GM18907 (cell line): ENCODE data around the gene OTOA.
"Not testable (repeated sequence)": the region's sequence is repeated elsewhere in the genome, so short reads cannot be mapped to it uniquely, and the experiment has no call there.

Source experiments
- ATAC-seq: cut with Tn5 transposase; IDR thresholded peaks from one replicate; pipeline ENCODE4 v1.9.1; 2021; ENCODE audit warnings: mild to moderate bottlenecking, moderate library complexity; ENCODE audit not compliant: unreplicated experiment

OTOA gene

DNA sequence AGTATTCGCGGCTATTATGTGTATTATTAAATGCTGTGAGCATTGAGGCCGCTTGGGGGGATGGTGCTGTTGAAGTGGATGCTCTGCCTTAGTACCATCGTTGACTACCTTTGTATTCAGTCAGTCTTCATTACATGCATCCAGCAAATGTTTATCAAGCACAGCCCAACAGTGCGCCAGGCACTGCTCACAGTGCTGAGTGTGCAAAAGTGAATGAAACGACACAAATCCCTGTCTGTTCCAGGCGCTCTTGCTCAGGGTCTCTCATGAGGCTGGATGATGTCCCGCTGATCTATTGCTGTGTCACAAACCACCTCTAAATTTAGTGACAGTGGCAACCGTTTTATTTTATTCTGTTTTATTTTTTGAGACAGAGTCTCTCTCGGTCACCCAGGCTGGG is 53.8 kb downstream of the OTOA start:
- ATAC-seq: no peak

DNA sequence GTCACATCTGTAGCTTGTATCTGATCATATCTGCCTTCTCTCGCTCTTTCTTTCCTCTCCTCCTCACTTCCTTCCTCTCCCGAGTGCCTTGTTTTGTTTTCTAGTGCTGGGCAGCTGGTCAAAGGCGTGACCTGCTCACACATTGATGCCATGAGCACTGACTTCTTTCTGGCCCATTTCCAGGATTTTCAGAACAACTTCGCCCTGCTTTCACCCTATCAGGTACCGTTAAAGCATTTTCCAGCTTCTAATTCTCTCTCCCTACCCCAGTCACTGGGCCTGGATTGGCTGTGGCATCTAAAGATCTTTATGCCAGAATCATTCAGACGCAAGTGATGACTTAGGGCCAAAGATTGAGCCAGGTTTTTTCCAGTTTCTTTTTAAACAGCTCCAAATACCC is 55.5 kb downstream of the OTOA start:
- no peak for ATAC-seq

DNA sequence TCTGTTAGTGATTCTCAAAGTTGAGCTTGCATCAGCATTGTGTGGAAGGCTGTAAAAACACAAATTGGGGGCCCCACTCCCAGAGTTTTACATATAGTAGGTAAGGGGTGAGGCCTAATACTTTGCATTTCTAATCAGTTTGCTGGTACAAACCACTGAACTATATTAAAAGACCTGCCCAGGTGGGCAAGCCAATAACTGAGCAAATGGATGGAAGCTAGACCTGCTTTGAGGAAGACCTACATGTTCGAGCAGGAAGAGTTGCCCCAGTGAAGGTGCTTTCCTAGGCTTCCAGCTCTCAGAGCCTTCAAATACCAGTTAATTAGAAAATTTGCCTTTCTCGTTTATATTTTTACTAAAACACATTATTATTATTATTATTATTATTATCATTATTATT is 56.8 kb downstream of the OTOA start:
- ATAC-seq: no peak

DNA sequence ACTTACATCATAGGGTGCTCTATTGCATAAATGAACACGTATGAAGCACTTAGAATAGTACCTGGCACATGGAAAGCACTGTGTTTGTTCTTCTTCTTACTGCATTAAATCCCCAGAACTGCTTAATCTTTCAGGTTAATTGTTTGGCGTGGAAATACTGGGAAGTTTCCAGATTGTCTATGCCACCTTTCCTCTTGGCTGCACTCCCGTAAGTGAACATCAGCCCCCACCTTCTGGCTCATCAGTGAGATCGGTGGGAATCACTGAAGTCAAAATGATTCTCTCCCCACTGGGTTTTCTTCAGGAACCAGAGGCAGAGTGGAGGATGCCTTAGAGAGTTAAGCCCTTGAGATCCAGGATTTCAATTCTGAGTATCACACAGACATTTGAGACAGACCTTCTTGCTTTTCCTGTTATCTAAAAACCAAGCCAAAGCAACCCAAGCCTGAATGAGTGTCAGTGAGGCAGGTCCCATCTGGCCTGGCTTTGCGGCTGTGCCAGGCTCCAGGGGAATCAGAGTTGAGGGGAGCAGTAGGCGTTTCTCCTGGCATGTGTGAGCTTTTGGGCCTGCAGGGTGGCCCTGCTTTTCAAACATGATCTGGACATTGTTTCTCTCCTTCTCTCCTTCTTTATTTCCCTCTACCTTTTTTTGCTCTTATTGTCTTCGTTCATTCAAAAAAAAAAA is 59.1 kb downstream of the OTOA start:
- ATAC-seq: no peak

DNA sequence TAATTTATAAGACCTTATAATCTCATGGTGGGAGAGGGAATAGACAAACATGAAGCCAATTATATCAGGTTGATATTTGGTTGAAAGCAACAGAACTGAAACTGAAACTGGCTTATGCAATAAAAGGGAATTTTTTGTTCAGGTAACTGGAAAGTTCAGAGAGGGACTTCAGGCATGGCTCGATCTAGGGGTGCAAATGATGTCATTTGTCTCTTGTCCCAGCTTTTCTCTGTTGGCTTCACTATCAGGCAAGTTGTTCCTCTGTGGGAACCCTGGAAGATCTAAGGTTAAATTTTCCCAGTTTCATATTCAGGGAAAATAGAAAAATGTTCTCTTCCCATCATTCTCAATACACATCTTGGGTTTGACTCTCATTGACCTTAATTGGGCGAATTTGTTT is 59.8 kb downstream of the OTOA start:
- ATAC-seq: no peak

DNA sequence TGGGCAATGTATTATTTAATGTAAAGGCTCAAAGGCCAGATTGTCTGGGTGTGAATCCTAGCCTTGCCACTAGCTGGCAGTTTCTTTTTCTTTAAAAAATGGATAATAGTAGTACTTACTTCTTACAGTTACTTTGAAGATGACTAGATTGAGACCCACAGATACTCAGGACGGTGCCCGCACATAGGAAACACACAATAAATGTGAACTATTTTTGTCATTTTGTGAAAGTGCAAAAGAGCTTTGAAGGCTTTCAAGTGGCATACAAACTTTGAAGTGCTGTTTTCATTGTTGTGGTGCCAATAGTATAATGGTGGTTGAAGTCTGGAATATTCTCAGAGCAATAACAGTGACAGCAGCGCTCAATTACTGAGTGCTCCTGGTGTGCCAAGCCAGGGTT is 63.6 kb downstream of the OTOA start:
- ATAC-seq: no peak

DNA sequence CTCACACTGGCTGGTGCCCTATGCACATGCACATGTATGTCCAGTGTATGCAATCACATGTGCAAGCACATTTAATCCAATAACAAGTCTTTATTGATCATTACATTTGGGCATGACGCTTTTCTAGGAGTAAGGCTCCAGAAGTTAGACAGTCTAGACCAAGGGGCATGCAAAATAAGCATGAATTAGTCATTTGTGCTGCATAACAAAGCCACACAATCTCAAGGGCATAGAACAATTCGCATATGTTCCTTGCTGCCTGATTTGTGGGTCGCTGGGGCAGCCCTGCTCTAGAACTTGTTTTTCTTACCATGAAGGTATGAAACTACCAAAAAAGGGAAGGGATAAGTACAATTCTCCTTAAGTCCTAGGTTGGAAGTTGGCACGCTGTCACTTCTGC is 67.5 kb downstream of the OTOA start:
- ATAC-seq: not testable (repeated sequence)

DNA sequence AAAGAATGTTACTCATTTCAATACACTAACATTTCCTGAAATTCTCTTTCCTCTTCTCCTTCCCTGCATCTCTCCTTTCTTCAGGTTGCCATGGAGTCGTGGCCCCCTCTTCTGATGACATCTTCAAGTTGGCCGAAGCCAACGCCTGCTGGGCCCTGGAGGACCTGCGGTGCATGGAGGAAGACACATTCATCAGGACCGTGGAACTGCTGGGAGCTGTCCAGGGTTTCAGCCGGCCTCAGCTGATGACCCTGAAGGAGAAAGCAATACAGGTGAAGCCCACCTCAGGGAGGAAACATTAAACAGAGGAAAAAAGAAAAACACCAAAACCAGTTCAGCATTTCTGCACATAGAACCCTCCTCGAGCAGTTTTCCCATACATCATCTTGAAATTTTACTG is 76.9 kb downstream of the OTOA start:
- not testable (repeated sequence) for ATAC-seq

DNA sequence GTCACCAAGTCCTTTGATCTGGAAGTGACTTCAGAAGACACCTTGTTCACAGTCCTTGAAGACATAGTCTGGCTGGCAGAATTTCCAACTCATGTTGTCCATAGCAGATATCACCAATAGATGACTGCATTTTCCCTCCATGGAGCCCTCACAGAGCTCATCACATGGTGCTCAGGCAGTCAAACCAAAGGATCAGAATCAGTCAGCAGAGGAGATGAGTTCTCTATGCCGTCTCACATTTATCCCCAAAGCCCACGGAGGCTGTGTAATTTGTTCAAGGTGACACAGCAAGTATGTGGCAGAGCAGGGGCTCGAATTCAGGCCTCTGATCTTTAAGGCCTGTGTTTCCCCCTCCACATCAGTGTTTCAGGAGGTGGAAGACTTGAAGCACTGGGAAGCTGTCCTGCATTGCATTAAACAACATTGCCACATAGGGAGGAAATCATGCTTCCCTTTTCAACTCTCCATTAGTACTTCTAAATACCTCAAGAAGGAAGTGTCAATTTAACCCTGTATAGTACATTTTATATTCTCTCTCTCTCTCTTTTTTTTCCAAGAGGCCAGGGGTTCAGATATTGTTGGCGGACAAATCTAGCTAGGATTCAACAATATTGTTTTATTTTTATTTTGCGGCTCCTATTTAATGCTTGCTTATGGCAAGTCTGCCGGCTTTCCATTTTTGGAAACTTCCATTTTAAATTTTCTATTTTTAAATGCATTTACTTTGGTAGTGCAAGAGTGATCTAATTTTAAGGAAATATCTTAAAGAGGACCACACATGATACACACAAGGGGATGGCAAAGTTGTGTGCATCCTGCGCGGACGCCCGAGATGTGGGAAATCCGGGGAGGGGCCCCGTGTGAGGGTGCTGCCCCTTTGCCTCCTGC is 92.7 kb downstream of the OTOA start:
- not testable (repeated sequence) for ATAC-seq

DNA sequence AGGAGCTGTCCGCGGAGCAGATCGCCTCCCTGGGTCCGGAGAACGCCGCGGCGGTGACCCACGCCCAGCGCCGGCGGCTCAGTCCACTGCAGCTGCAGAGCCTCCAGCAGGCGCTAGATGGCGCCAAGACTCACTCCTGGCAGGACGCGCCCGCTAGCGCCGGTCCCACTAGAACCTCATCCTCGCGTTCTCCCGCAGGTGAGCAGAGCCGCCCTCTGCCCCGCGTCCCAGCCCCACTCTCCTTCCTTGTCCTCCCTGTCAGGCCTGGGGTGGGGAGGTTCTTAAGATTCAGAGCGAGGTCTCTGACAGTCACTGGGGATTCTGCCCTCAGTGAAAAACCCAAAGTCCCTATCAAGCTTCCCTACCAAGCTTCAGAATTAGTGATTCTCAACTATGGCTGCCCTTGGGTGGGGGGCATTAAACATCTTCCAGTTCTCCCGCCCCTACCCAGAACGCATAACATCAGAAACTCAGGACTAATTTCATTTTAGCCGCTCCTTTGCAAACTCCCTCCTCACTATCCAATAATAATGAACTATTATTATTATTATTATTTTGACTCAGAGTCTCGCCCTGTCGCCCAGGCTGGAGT is 93.4 kb downstream of the OTOA start:
- peak; percentile 82 for ATAC-seq

DNA sequence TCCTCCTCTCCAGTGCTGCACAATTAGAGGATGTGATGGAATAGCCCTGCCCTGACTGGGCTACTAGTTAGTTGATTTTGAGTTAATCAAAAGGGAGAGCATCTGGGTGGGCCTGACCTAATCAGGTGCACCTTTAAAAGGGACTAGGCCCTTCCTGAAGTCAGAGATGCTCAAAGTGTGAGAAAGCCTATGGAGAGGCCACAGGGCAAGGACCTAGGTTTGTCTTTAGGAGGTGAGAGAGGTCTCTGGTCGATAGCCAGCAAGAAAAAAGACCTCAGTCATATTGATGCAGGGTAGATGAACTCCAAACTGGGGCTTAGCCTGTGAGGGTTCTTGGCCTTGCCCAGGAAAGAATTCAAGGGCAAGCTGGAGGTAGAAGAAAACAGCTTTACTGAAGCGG is 104.5 kb downstream of the OTOA start:
- not testable (repeated sequence) for ATAC-seq

DNA sequence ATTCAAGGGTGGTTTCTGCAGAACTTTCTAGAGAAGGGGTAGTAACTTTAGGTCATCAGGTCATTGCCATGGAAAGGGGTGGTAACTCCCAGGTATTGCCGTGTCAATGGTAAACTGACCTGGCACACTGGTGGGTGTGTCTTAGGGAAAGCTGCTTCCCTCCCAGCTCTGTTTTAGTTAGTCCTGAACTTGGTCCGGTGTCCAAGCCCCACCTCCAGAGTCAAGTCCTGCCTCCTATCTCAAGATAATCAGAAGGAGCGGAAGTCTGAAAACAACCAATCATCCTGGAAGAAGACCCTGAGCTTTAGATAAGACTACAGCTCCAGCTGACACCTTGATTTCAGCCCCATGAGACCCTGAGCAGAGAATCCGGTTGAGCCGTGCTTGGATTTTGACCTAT is 105.0 kb downstream of the OTOA start:
- not testable (repeated sequence) for ATAC-seq

DNA sequence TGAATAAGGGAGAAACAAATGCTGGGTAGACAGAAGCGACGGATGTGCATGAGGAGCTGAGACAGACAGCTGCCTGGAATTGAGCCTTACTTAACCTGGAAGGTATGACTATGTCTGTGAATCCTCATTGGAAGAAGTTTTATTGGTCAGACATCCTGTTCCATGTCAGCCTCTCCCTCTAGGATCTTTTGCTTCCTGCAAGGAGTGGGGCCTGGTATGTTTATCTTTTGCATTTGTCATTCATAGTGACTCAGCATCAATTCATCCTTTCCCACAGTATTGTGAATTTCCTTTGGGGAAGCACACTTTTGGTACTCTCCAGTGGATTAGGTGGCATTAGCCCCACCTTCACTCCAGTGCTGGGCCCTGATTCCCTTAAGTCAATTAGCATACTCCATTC is 105.5 kb downstream of the OTOA start:
- ATAC-seq: not testable (repeated sequence)

DNA sequence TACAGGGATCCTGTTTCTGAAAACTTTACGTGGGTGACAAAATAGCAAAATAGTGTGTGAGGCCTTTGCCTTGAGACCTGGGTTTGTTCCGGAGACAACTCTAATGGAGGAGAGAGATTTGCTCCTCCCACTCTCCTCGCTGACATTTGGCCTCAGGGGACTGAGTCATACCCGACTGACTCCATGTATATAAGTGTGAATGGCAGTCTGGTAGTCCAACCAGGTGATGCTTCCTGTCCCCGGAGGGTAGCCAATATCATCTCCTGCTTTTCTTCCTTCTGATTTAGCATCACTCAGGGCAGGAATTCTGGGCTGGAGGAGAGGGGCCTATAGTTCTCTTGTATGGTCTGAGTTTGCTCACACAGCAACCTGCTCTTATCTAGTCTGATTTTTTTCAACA is 106.8 kb downstream of the OTOA start:
- not testable (repeated sequence) for ATAC-seq

DNA sequence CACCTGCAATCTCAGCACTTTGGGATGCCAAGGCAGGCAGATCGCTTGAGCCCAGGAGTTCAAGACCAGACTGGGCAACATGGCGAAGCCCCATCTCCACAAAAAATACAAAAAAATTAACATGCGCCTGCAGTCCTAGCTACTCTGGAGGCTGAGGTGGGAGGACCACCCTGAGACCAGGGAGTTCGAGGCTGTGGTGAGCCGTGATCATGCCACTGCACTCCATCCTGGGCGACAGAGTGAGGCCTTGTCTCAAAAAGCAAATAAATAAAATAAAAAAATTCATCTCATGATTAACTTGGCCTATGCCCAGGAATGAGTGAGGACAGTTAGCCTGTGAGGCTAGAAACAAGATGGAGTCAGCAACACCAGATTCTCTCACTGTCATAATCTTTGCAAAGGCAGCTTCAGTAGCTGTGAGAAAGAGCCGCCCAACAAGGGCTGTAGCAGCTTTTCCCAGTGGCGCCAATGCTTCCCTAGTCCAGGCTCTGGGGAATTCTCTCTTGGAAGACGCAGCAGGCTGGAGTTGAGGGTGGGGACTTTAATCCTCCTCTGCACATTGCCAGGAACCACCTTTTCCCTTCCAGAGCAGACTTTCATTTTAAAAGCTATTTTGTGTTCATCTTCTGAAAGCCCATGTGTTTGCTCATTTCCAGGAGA is 108.9 kb downstream of the OTOA start:
- ATAC-seq: not testable (repeated sequence)

DNA sequence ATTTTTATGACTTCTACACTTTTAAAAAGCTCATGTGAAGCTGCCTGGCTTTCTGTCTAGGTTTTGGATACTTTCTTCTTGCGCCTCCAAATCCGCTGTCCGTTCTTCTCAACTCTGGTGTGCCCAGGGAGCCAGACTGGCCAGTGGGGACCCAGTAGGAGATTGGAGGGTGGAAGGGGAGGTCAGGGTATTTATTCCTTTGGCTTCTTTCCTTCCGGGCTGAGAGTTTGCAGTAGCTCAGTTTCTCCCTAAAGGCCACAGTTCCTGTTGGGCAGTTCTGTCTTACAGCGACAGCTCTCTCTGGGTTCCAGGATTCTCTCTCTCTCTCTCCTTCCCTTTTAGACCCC is 109.4 kb downstream of the OTOA start:
- ATAC-seq: not testable (repeated sequence)

DNA sequence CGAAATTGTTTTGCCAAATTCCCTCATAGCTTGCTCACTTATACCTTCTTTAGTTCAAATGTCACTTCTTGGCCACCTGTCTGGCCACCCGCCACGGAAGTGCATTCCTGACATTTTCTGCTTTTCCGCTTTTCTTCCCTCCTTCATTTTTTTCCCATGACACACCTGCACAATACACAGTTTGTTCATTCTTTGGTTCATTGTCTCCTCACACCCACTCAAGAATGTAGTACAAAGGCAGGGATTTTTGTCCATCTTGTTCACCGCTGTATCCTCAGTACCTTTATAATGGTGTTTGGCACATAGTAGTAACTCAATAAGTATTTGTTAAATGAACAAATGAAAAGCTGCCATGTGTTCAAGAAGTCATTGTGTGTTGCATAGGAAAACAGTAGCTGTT is 116.8 kb downstream of the OTOA start:
- not testable (repeated sequence) for ATAC-seq

DNA sequence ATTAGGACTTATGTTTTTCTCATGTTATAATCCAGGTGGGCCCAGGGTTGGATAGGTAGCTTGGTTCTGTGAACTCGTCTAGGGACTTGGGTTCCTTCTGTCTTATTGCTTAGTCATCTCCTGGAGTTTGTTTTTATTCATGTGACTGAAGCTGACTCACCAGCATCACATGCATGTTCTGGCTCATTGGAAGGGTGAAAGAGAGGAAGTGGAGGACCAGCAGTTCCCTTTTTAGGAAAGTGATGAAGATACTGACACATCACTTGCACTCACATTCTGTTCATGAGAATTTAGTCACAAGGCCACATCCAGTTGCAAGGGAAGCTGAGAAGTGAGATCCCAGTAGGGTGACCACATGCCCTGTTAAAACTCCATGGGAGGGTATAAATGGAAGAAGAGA is 126.7 kb downstream of the OTOA start:
- ATAC-seq: peak; percentile 47

DNA sequence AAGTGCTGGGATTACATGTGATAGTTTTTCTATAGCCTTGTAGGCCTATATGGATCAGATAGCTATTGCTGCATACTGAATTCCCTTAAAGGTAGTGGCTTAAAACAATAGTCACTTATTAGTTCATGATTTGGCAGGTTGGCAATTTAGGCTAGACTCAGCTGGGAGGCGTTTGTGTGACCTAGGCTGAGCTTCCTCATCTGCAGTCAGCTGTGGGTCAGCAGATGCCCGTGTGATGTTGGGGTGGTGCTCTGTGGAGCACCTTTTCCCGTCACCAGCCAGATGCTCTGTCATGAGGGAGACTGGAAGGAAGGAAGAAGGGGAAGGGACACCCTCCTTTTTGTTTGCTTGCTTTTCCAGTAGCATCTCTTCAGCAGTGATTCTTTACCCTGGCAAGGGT is 129.5 kb downstream of the OTOA start:
- not testable (repeated sequence) for ATAC-seq

DNA sequence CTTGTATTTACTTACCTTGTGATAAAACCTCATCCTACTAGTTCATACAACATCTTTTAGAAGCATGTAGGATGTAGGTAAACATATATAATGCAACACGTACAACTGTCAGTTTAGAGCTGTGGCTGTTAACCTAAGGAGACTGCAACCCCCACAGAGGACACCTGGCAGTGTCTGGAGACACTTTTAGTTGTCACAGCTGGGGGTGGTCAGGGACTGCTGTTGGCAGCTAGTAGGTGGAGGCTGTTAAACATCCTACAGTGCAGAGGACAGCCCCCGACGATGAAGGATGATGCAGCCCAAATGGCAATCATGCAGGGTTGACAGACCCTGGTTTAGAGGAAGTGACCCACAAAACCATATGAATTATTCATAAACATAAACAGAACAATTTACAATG is 134.8 kb downstream of the OTOA start:
- not testable (repeated sequence) for ATAC-seq
